OCI-M2 (cell line): Measurements from ENCODE around the gene SLC29A3.

Source experiments
- DNase-seq: peaks from one replicate; lab custom pipeline; 2025; ENCODE audit not compliant: unreplicated experiment; lab: John Stamatoyannopoulos, UW

The SLC29A3 gene

GRCh38 chr10:71390921-71391690 lies 72.0 kb downstream of the SLC29A3 start:
- DNase-seq, result no peak

GRCh38 chr10:71391701-71392100 lies 72.6 kb downstream of the SLC29A3 start:
- no peak for DNase-seq

GRCh38 chr10:71392292-71392691 lies 73.2 kb downstream of the SLC29A3 start:
- no peak for DNase-seq

- DNase-seq, result no peak
Measured at GRCh38 chr10:71392791-71393781, 74.0 kb downstream of the SLC29A3 start.

GRCh38 chr10:71393841-71394475 lies 74.9 kb downstream of the SLC29A3 start:
- no peak for DNase-seq

- DNase-seq, result no peak
Measured at GRCh38 chr10:71394926-71395562, 76.0 kb downstream of the SLC29A3 start.

GRCh38 chr10:71395621-71396020 lies 76.6 kb downstream of the SLC29A3 start:
- no peak for DNase-seq

- no peak for DNase-seq
Measured at GRCh38 chr10:71396084-71396710, 77.1 kb downstream of the SLC29A3 start.

DNA sequence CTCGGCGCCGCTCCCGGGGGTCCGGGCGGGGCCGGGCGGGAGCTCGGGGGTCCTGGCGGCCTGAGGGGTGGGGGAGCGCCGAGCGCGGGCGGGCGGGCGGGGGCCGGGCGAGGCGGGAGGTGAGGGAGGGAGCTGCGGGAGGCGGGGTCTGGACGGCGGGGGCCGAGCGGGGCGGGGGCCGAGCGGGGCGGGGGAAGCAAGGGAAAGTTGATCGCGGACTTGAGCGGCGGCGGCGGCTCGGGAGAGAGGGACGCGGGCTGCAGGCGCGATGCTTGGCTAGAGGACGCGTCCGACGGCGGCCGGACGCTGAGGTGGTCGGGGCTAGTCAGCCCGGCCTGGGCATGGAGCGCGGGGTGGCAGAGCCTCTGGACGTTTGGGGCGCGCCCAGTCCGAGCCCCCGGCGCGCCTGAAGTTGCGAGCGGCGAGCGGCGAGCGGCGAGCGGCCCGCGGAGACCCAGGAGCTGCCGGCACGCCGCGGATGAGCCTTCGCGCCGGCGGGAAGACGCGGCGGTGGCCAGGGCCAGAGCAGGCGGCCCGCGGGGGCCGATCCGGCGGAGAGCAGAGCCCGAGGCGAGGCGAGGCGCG lies 77.7 kb downstream of the SLC29A3 start, which contains the start of gene CDH23:
Gene CDH23, plus strand, starts transcription at position 210 of the 585 bp plus-strand sequence. CDS start 42,912 bp downstream, outside the sequence.
- no peak for DNase-seq

DNA sequence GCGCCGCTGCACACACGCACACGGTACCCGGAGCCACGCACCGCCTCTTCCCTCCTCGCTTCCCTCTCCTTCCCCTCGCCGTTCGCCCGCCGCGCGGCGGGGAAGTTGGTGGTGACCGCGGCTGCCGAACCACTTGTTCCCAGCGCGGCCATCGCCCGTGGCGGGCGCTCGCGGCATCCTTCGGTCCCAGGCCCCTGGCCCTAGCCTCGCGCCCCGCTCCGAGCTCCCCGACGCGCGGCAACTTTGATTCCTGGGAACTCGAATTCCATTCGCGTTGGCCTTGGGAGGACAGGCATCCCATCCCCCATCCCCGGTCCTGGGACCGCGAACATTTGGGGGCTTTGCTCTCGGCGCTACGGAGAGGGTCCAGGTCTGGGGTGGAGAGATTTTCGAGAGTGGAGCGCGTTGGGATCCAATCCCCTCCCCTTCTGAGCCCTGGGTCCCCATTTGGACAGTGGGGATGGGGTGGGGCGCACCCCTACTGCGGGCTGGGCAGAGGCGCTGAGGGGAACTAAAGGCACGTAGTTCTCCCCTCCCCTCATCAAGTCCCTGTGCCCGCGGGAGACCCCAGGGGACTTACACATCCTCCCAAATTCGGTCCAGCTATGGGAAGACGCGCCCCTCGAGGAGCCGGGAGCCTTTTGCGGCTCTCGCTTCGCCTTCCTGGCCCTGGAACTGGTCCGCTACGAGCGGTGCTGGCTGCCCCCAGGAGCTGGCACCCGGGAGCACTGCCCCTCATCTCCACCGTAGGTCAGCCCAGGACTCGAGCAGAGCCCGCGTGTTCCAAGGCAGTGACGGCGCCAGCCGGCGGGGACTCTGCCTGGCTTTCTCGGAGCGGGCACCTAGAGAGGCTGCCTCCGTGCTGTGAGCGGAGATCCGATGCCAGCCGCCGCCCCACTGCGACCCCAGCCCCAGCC lies 78.5 kb downstream of the SLC29A3 start:
- DNase-seq, result no peak

- DNase-seq, result no peak
Measured at GRCh38 chr10:71398976-71399375, 79.9 kb downstream of the SLC29A3 start.

- DNase-seq, result no peak
Measured at GRCh38 chr10:71399946-71400345, 80.9 kb downstream of the SLC29A3 start.

GRCh38 chr10:71401056-71401455 lies 82.0 kb downstream of the SLC29A3 start:
- no peak for DNase-seq

- no peak for DNase-seq
Measured at GRCh38 chr10:71402005-71402404, 82.9 kb downstream of the SLC29A3 start.

DNA sequence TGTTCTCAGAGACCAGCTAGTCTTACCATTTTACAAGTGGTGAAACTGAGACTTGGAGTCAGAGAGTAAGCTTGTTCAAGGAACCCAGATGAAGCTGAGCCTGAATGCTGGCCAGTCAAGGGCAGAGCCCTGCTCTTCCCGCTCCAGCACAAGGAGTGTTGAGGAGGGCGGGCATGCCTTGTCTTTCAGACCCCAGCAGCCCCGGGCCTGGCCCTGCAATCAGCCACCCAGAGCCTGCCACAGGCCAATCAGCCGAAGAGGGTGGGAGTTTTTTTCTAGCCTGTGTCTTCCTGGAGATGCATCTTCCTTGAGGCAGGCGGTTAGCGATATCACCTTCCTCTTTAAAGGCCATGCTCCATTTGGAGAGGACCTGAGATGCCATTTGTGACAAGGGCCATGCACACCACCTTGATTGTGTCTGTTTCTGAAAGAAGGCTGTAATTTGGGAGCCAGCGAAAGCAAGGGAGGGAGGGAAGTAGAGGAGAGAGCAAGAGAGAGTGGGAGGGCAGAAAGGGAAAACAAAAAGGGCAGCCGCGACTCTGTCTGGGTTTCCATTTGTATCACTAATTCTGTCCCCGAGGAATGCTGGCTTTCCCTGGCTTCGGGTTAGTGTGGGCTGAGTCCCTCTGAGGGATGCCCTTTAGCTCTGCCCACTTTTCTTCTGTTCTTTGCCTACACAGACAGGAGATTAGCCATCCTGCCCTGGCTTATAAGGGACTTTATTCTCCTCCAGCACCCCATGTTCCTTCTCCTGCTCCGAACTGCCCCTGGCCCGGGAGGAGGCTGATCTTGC lies 85.6 kb downstream of the SLC29A3 start:
- no peak for DNase-seq

GRCh38 chr10:71406878-71407277 lies 87.8 kb downstream of the SLC29A3 start:
- DNase-seq, result no peak

DNA sequence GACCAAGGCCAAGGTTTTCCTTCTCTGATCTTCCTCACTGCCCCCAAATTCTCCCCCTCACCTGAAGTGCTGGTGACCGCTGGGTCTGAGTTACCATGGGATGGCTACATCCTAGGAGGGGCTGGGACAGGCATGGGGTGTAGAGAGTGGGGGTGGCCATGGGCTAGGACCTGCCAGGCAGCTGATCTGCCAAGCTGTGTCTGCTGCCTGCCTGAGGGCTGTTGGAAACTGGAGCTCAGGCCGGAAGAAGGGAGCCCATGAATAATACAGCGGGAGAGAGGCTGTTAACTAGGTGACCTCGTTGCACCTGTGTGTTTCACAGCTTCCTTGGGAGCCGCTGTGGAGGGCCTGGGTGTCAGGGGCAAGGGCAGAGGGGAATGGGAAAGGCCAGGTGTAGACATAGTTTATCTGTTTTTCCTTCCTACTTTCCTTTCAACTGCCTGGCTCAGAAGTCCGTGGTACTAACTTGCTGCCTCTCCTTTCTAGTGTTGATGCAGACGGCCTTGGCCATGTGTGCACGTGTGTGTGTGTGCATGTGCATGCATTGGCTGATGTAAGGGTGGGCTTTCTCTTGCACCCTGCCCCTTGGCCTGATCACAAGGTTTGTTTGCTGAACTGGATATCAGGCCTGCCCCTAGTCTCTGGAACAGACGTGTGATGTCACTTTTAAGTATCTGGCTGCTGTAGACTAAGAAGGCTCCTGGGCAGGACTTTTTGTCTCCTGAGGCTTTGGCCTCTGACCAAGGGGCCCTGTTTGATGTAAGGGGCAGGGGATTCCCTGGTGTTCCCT lies 89.6 kb downstream of the SLC29A3 start:
- no peak for DNase-seq
